HL-60 (cell line): ENCODE data around the gene TBL3.

ENCODE experiments used
- DNase-seq, 2 experiments: peaks; one replicate each; pipeline ENCODE4 v3.0.0-alpha.2; 2010 to 2020; ENCODE audit warnings: low read depth in 1 of 2, low spot score in 1 of 2
- H3K27ac ChIP-seq: fragments of 250-450 bp; sonication (Bioruptor Pico); replicated peaks from 2 replicates; pipeline ENCODE4 v1.5.1; 2020; ENCODE audit warnings: mild to moderate bottlenecking, moderate library complexity
- H3K27me3 ChIP-seq: fragments of 250-450 bp; sonication (Bioruptor Pico); 2 replicates; pipeline ENCODE4 v1.5.1; 2021; ENCODE audit warnings: mild to moderate bottlenecking, moderate library complexity; ENCODE audit not compliant: insufficient read depth, poor library complexity, severe bottlenecking
- H3K4me3 ChIP-seq: replicated peaks from 2 replicates; pipeline ENCODE4 v1.5.1; 2011; ENCODE audit warnings: mild to moderate bottlenecking, control low read depth, low read length; ENCODE audit not compliant: insufficient read depth
- GABPA ChIP-seq: IDR thresholded peaks from 2 replicates; pipeline ENCODE4 v1.6.1; 2012; ENCODE audit warnings: low read depth
- POLR2AphosphoS5 ChIP-seq: IDR thresholded peaks from 2 replicates; pipeline ENCODE4 v1.6.1; 2012; ENCODE audit warnings: low read depth
- SPI1 ChIP-seq: IDR thresholded peaks from 2 replicates; pipeline ENCODE4 v1.6.1; 2012; ENCODE audit warnings: low read depth, mild to moderate bottlenecking, borderline replicate concordance
- TF ChIP-seq, protein P1 (sequence below): IDR thresholded peaks from one replicate; pipeline ENCODE4 v1.5.1; 2011; ENCODE audit warnings: low read length, control low read depth, inconsistent platforms; ENCODE audit not compliant: insufficient read depth
- TF ChIP-seq, protein P2 (sequence below): IDR thresholded peaks from 2 replicates; pipeline ENCODE4 v1.6.1; 2012; ENCODE audit warnings: low read depth; ENCODE audit not compliant: insufficient replicate concordance

TBL3 gene

DNA sequence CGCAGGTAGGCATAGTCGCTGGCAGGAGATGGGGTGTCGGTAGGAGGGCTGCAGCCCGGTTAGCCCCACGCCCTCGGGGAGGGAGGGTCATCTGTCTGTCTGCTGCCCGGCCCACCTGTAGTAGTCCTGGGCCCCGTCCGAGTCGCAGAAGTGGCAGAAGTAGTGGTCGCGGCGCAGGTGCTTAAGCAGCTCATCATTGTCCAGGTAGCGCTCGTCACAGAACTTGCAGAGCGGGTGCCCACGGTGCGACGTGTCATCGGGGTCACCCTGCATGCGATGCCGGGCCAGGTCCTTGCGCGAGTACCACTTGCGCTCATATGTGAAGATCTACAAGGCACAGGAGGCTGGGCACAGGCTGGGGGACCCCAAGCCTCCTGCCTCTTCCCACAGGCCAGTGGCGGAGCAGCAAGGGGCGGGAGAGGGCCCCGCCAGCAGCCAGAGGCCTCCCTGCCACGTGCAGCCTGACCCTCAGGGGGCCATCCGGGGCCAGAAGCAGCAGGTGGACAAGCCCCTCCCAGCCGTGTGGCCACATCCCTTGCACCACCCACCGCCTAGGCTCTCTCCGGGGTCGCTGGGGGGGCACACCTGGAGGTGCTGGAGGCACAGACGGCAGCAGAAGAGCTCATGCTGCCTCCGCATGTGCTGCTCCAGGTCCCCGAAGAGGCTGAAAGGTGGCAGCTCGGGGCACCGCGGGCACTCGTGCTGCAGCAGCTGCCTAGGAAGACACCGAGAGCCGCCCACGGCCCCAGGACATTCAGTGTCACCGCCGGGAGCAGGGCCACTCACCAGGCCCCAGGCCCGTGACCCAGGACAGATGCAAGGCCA lies 30.8 kb downstream of the TBL3 start:
- no peak overlapping the region for H3K27ac ChIP-seq
- TF ChIP-seq, protein P1, sequence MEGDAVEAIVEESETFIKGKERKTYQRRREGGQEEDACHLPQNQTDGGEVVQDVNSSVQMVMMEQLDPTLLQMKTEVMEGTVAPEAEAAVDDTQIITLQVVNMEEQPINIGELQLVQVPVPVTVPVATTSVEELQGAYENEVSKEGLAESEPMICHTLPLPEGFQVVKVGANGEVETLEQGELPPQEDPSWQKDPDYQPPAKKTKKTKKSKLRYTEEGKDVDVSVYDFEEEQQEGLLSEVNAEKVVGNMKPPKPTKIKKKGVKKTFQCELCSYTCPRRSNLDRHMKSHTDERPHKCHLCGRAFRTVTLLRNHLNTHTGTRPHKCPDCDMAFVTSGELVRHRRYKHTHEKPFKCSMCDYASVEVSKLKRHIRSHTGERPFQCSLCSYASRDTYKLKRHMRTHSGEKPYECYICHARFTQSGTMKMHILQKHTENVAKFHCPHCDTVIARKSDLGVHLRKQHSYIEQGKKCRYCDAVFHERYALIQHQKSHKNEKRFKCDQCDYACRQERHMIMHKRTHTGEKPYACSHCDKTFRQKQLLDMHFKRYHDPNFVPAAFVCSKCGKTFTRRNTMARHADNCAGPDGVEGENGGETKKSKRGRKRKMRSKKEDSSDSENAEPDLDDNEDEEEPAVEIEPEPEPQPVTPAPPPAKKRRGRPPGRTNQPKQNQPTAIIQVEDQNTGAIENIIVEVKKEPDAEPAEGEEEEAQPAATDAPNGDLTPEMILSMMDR = no peak
- 0 out of 2 replicates have a peak, but pooled peaks have one; percentile 12 for TF ChIP-seq POLR2AphosphoS5
- DNase-seq = no peak

DNA sequence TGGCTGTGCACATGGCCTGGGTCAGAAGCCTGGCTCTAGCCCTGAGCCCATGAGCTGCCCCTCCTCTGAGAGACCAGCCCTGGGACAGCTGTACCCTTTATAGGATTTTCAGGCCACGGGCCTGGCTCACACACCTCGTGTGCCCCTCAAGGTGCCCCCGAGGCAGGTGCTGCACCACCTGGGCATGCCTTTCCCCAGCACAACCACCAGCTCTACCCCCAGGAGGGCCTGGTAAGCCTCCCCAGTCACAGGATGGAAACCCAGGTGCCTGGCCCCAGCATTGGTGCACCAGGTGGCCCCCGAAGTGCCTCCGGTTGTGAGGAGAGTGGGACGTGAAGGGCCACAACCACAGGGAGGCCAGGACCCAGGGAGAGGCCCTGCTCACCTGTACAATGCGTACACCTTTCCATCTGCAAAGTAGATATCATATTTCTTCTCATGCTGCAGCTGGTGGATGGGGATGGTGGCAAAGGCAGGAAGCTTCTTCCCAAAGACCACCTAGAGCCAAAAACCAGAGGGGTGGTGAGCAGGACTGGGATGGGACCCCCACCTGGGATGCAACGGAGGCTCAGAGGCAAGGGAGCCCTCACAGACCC lies 31.5 kb downstream of the TBL3 start:
- H3K27ac ChIP-seq = no peak overlapping the region
- no peaks in the 10 kb centered on the region for H3K27me3 ChIP-seq
- DNase-seq = no peak
- H3K4me3 ChIP-seq = no peak overlapping the region
- TF ChIP-seq GABPA = no peak
- TF ChIP-seq, protein P2, sequence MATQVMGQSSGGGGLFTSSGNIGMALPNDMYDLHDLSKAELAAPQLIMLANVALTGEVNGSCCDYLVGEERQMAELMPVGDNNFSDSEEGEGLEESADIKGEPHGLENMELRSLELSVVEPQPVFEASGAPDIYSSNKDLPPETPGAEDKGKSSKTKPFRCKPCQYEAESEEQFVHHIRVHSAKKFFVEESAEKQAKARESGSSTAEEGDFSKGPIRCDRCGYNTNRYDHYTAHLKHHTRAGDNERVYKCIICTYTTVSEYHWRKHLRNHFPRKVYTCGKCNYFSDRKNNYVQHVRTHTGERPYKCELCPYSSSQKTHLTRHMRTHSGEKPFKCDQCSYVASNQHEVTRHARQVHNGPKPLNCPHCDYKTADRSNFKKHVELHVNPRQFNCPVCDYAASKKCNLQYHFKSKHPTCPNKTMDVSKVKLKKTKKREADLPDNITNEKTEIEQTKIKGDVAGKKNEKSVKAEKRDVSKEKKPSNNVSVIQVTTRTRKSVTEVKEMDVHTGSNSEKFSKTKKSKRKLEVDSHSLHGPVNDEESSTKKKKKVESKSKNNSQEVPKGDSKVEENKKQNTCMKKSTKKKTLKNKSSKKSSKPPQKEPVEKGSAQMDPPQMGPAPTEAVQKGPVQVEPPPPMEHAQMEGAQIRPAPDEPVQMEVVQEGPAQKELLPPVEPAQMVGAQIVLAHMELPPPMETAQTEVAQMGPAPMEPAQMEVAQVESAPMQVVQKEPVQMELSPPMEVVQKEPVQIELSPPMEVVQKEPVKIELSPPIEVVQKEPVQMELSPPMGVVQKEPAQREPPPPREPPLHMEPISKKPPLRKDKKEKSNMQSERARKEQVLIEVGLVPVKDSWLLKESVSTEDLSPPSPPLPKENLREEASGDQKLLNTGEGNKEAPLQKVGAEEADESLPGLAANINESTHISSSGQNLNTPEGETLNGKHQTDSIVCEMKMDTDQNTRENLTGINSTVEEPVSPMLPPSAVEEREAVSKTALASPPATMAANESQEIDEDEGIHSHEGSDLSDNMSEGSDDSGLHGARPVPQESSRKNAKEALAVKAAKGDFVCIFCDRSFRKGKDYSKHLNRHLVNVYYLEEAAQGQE = no peak
- no peak for TF ChIP-seq SPI1
- TF ChIP-seq, protein P1 = no peak
- TF ChIP-seq POLR2AphosphoS5 = no peak

More for the DNA sequence above, 30.8 kb downstream of the TBL3 start:
- Histone ChIP-seq H3K27me3 (no peaks in the 10 kb centered on the region), H3K4me3 (no peak overlapping the region)

DNA sequence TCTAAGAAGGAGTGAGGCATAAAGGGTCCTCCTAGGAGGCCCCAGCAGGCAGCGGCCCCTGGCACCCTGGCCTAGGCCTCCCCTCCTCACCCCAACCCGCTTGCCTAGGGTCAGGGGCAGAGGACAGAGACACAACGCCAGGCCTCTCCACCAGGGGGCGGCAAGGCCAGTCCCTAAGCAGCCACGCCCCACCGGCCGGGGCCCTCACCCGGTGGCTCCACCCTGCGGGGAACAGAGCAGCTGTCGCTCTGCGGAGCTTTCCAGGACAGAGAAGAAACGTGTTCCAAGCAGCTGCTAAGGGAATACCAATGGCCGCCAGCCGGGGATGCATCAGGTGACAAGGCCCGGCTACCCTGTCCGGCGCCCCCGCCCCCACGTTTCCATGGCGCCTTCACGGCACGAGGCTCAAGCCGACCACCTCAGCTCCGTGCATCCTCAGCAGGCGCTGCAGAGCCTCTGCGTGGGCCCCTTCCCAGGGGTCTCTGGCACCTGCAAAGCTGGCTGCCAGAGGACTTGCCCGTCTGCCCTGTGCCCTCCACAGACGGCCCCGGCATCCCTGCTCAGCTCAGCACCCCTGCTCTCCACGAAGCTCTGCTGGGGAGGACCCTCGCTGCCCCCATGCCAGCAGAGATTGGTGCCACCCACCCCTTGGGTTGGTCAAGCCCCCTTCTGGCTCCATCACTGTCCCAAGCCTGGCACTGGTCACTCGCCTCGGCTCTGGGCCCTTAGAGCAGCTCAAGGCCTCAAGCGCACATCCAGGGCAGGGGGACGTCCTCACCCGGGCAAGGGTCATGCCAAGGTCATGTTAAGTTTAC lies 32.2 kb downstream of the TBL3 start:
- H3K27ac ChIP-seq = no peak overlapping the region
- H3K27me3 ChIP-seq = no peaks in the 10 kb centered on the region
- no peak overlapping the region for H3K4me3 ChIP-seq
- DNase-seq = peak; percentile 82 to 93
- TF ChIP-seq SPI1 = no peak
- TF ChIP-seq, protein P1 = peak; percentile 93

DNA sequence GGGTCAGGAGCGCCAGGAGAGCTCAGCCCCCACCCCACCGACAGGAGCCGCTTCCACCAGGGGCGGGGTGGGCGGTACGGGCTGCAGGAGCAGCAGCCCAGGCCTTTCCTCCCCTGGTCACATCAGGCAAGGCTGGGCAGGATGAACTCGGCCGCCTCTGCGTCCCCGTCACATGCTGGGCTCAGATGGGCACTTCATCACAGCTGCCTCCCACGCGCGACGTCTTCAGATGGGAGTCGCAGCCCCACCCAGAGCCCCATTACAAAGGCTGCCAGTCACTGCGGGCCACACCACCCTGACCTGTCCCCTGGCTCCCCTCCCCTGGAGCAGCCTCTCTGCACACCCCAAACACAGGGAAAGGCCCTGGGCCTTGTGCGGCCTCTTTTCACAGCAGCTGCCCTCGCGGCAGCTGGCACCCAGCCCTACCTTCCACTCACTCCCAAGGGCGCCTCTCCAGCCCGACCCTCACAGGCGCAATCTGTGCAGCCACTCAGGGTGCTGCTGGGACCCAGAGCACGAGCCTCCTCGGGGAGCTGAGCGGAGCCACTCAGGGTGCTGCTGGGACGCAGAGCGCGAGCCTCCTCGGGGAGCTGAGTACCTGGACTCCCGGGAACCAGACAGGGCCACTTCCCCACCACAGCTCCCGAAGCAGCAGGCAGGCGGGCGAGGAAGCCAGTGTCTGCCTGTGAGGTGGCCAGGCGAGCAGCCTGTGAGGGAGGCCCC lies 33.1 kb downstream of the TBL3 start:
- DNase-seq = no peak
- TF ChIP-seq GABPA (no peak), SPI1 (no peak), POLR2AphosphoS5 (no peak)
- TF ChIP-seq, protein P2 = no peak
- TF ChIP-seq, protein P1 = no peak

More for the DNA sequence above, 33.1 kb downstream of the TBL3 start:
- H3K4me3 ChIP-seq = no peak overlapping the region
- H3K27ac ChIP-seq = no peak overlapping the region
- no peaks in the 10 kb centered on the region for H3K27me3 ChIP-seq
